ENCODE results near the gene PPP1R16B.

Gene PPP1R16B

DNA sequence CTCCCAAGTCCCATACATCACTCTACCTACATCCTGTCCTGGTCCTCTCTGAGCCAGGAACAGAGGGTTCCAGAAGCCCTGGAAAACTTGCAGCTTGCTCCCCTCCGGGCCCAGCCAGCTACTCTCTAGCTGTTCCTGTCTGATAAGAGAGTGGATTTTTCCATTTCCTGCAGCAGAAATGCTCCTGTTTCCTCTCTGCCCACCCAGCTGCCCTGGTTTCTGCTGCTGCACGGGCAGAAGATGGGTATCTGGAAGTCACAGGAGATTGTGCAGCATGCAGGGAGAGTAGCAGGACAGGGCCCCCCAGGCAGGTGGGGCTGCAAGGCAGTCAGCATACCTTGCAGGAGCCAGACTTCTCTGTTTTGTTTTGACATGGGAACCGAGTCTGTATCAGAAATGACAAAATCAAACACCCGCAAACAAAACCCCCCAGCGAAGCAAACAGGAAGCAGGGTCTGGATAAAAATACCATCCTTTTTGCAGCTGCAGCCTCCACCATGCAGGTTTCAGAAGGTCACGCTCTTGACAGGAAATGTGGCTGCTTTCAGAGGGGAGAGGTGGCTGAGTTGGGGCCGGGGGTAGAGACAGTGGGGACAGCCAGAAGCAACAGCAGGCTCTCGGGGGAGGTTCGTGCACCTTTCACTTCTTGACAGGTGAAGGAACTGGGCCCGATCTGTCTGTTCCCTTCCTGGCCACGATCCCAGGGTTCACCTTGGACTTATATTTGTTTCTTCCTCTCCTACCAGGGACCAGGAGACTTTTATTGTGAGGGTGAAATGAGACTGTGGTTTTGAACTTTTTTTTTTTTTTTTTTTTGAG lies 69.9 kb downstream of the PPP1R16B start:
- DNase-seq (ENCODE audit: low spot score): peak; percentile 64
- peak overlapping the region; percentile 86 for H3K4me3 Mint-ChIP-seq
- H3K9me3 Mint-ChIP-seq: no peaks in the 10 kb centered on the region
- H3K4me1 Mint-ChIP-seq (ENCODE audit: low read depth): peaks cover 80% of the 10 kb centered on the region
- H3K27me3 Mint-ChIP-seq (ENCODE audit: low read depth): no peaks in the 10 kb centered on the region
- H3K36me3 Mint-ChIP-seq (ENCODE audit: low read depth): peaks cover 15% of the 10 kb centered on the region
- peak overlapping the region; percentile 90 for H3K27ac Mint-ChIP-seq

- no peaks in the 10 kb centered on the region for H3K27me3 Mint-ChIP-seq (ENCODE audit: low read depth)
- peaks cover 76% of the 10 kb centered on the region for H3K4me1 Mint-ChIP-seq (ENCODE audit: low read depth)
- no peak overlapping the region for H3K27ac Mint-ChIP-seq
- peak overlapping the region; percentile 11 for H3K4me3 Mint-ChIP-seq
- peaks cover 16% of the 10 kb centered on the region for H3K36me3 Mint-ChIP-seq (ENCODE audit: low read depth)
- H3K9me3 Mint-ChIP-seq: no peaks in the 10 kb centered on the region
- no peak for DNase-seq (ENCODE audit: low spot score)
Observed at GRCh38 chr20:38877483-38877882, 72.0 kb downstream of the PPP1R16B start.

GRCh38 chr20:38878866-38879265 lies 73.4 kb downstream of the PPP1R16B start:
- H3K4me1 Mint-ChIP-seq (ENCODE audit: low read depth): peaks cover 70% of the 10 kb centered on the region
- no peak overlapping the region for H3K4me3 Mint-ChIP-seq
- no peaks in the 10 kb centered on the region for H3K27me3 Mint-ChIP-seq (ENCODE audit: low read depth)
- H3K9me3 Mint-ChIP-seq: no peaks in the 10 kb centered on the region
- H3K36me3 Mint-ChIP-seq (ENCODE audit: low read depth): peaks cover 20% of the 10 kb centered on the region
- H3K27ac Mint-ChIP-seq: peak overlapping the region; percentile 7
- no peak for DNase-seq (ENCODE audit: low spot score)

- Mint-ChIP-seq H3K9me3 (no peaks in the 10 kb centered on the region), H3K27me3 (ENCODE audit: low read depth) (no peaks in the 10 kb centered on the region), H3K4me3 (no peak overlapping the region), H3K4me1 (ENCODE audit: low read depth) (peaks cover 51% of the 10 kb centered on the region), H3K27ac (no peak overlapping the region), H3K36me3 (ENCODE audit: low read depth) (peaks cover 20% of the 10 kb centered on the region)
- no peak for DNase-seq (ENCODE audit: low spot score)
Observed at GRCh38 chr20:38880952-38881735, 75.6 kb downstream of the PPP1R16B start.

- Mint-ChIP-seq H3K27me3 (ENCODE audit: low read depth) (no peaks in the 10 kb centered on the region), H3K27ac (peak overlapping the region; percentile 58), H3K9me3 (no peaks in the 10 kb centered on the region), H3K36me3 (ENCODE audit: low read depth) (peaks cover 22% of the 10 kb centered on the region), H3K4me3 (no peak overlapping the region), H3K4me1 (ENCODE audit: low read depth) (peaks cover 45% of the 10 kb centered on the region)
- no peak for DNase-seq (ENCODE audit: low spot score)
Observed at GRCh38 chr20:38881806-38882440, 76.4 kb downstream of the PPP1R16B start.

GRCh38 chr20:38882600-38882999 lies 77.1 kb downstream of the PPP1R16B start:
- H3K4me3 Mint-ChIP-seq: no peak overlapping the region
- no peaks in the 10 kb centered on the region for H3K27me3 Mint-ChIP-seq (ENCODE audit: low read depth)
- no peaks in the 10 kb centered on the region for H3K9me3 Mint-ChIP-seq
- H3K4me1 Mint-ChIP-seq (ENCODE audit: low read depth): peaks cover 42% of the 10 kb centered on the region
- H3K27ac Mint-ChIP-seq: peak overlapping the region; percentile 67
- H3K36me3 Mint-ChIP-seq (ENCODE audit: low read depth): peaks cover 22% of the 10 kb centered on the region
- DNase-seq (ENCODE audit: low spot score): no peak

DNA sequence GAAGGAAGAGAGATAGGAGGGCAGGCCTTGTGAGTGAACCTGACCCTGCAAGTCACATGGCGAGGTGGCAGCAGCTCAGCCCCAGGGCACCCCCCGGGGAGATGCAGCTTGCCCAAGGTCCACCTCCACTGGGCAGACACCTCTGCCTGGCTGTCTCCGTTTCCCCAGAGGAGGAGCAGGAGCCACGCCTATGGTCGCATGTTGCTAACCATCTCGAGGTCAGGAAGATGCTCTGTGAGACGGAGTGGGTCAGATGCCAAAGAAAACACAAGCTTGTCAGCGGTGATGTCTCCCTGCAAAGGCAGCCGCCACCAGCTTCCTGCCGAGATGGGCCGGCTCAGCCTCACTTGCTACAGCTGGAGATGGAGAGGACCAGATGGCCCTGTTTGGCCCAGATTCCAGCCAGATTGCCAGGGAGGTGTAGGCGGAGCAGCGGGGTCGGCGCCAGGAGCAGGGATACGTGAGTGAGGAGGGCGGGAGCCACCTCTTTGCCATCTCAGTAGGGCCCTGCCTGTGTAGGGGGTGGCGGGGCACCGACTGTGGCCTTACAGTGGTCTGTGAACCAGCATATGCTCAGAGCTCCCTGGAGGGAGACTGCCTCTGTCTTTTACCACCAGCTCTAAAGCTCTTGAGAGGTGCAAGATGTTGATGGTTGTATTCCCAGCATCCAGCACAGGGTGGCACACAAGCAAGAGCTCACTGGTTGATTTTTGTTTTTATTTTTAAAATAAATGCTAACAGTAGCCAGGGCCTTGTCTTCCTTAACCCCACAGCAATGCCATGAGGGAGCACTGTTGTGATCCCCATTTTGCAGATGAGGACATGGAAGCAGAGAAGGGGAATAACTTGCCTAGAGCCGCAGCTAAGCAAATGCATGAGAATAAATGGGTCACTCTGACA lies 77.8 kb downstream of the PPP1R16B start:
- H3K4me1 Mint-ChIP-seq (ENCODE audit: low read depth): peaks cover 36% of the 10 kb centered on the region
- H3K36me3 Mint-ChIP-seq (ENCODE audit: low read depth): peaks cover 21% of the 10 kb centered on the region
- no peaks in the 10 kb centered on the region for H3K9me3 Mint-ChIP-seq
- DNase-seq (ENCODE audit: low spot score): no peak
- H3K27ac Mint-ChIP-seq: peak overlapping the region; percentile 67
- H3K27me3 Mint-ChIP-seq (ENCODE audit: low read depth): no peaks in the 10 kb centered on the region
- H3K4me3 Mint-ChIP-seq: no peak overlapping the region

DNA sequence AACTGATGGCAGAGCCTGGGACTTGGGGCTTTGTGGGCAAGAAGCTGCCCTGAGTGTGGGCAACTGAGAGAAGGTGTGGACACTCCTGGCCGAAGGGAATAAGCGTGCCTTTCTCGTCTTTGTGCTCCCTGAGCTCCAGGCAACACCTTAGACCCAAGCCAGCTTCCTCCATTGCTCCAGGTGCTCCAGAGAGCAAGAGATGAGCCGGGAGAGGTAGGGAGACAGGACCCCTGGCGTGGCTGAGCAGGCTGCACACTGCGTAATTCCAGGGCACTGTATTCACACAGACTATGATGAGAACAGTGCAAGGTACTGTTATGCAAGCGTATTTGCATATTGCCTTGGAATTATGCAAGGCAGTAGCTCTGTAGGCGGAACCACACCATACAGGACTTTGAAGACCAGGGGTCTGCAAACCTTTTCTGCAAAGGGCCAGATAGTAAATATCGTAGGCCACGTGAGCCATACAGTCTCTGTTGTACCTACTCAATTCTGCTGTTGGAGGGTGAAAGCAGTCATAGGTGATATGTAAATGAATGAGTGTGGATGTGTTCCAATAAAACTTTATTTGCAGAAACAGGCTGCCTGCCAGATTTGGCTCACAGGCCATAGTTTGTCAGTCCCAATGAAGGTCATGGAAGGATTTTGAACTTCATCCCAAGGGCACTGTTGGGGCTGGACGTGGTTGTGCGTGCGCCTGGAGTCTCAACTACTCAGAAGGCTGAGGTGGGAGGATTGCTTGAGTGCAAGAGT lies 78.7 kb downstream of the PPP1R16B start:
- Mint-ChIP-seq H3K4me1 (ENCODE audit: low read depth) (peaks cover 29% of the 10 kb centered on the region), H3K36me3 (ENCODE audit: low read depth) (peaks cover 15% of the 10 kb centered on the region), H3K9me3 (no peaks in the 10 kb centered on the region), H3K4me3 (no peak overlapping the region), H3K27me3 (ENCODE audit: low read depth) (no peaks in the 10 kb centered on the region), H3K27ac (no peak overlapping the region)
- no peak for DNase-seq (ENCODE audit: low spot score)

GRCh38 chr20:38885357-38885756 lies 79.9 kb downstream of the PPP1R16B start:
- no peaks in the 10 kb centered on the region for H3K27me3 Mint-ChIP-seq (ENCODE audit: low read depth)
- no peak overlapping the region for H3K4me3 Mint-ChIP-seq
- DNase-seq (ENCODE audit: low spot score): no peak

DNA sequence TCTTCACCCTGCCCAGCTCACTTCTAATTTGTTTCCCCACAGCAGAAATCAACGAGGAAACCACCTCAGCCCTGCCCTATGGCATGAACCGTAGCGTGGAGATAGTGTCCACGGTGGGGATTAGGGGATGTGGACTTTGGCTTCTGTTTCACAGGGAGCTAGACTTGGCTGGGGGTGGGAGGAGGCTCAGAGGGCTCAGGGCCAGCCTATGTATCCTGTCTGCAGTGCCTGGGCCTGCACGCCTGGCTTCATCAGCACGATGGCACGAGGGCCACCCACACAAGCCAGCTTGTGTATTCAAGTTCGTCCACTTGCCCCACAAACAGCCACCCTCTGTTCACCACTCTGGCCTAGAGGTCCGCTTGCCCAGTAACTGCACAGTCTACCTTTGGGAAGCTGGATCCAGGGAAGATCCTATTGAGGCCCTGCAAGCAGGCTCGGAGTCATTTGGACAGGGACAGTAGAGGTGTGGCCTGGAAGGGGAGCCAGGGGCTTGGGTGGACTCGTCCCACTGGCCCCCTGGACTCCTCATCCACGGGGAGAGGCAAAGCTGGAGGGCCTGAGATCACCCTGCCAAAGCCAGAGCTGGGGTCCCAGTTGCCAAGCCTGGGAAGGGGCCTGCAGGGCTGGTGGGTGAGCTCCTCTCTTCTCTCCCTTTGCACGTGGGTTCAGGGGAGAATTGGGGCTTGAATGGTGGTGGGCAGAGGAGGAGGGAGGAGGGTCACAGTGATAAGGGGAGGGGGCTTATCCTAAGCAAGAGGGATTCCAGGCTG lies 82.7 kb downstream of the PPP1R16B start:
- peaks cover 27% of the 10 kb centered on the region for H3K4me1 Mint-ChIP-seq (ENCODE audit: low read depth)
- no peaks in the 10 kb centered on the region for H3K9me3 Mint-ChIP-seq
- no peaks in the 10 kb centered on the region for H3K27me3 Mint-ChIP-seq (ENCODE audit: low read depth)
- no peak overlapping the region for H3K27ac Mint-ChIP-seq
- H3K4me3 Mint-ChIP-seq: no peak overlapping the region
- no peak for DNase-seq (ENCODE audit: low spot score)
- peaks cover 14% of the 10 kb centered on the region for H3K36me3 Mint-ChIP-seq (ENCODE audit: low read depth)

More at GRCh38 chr20:38885357-38885756, 79.9 kb downstream of the PPP1R16B start:
- Mint-ChIP-seq H3K4me1 (ENCODE audit: low read depth) (peaks cover 29% of the 10 kb centered on the region), H3K27ac (no peak overlapping the region), H3K9me3 (no peaks in the 10 kb centered on the region), H3K36me3 (ENCODE audit: low read depth) (peaks cover 14% of the 10 kb centered on the region)

DNA sequence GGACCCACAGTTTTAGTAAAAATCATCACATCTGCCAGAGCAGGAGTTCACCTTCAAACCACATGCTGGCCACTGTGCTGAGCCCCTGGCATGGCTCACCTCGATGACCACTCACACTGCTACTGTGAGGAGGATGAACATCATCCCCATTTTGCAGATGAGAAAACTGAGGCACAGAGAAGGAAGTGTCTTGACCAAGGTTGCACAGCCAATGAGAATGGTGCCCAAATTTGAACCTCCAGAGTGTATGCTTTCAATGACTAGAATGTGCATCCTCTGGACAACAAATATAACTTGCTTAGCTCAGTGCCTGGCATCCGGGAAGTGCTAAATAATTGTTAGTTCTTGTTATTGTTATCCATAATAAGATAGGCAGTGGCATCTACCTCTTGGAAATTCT lies 83.6 kb downstream of the PPP1R16B start:
- peak overlapping the region; percentile 20 for H3K27ac Mint-ChIP-seq
- no peaks in the 10 kb centered on the region for H3K27me3 Mint-ChIP-seq (ENCODE audit: low read depth)
- no peak for DNase-seq (ENCODE audit: low spot score)
- H3K4me1 Mint-ChIP-seq (ENCODE audit: low read depth): peaks cover 32% of the 10 kb centered on the region
- H3K9me3 Mint-ChIP-seq: no peaks in the 10 kb centered on the region
- H3K36me3 Mint-ChIP-seq (ENCODE audit: low read depth): peaks cover 15% of the 10 kb centered on the region
- H3K4me3 Mint-ChIP-seq: no peak overlapping the region

GRCh38 chr20:38889792-38890496 lies 84.4 kb downstream of the PPP1R16B start:
- no peaks in the 10 kb centered on the region for H3K27me3 Mint-ChIP-seq (ENCODE audit: low read depth)
- peak overlapping the region; percentile 74 for H3K27ac Mint-ChIP-seq
- H3K9me3 Mint-ChIP-seq: no peaks in the 10 kb centered on the region
- H3K4me1 Mint-ChIP-seq (ENCODE audit: low read depth): peaks cover 34% of the 10 kb centered on the region
- DNase-seq (ENCODE audit: low spot score): no peak
- H3K36me3 Mint-ChIP-seq (ENCODE audit: low read depth): peaks cover 15% of the 10 kb centered on the region
- H3K4me3 Mint-ChIP-seq: no peak overlapping the region

All from T-helper 2 cell treated with Interferon-gamma antibody and Interleukin-4, amounts not matched to agents 5 μg/mL and 100 μg/mL, for 36 hours (primary cell).